CD4-positive, alpha-beta memory T cell (primary cell): Measurements from ENCODE around the gene TNIK. TPM values are rescaled to one million over a fixed set of nuclear protein-coding genes. Genes with fewer than 3 reads are reported as not detected.
A peak's percentile ranks its signal among the peaks of the same experiment; 100 is the strongest.

Experiments used
- CTCF ChIA-PET: fragments of 350-600 bp; sonication (Branson Sonifier 250); formaldehyde crosslinking; loops from one replicate; lab custom pipeline; 2021; ENCODE audit warnings: inconsistent platforms; ENCODE audit not compliant: partially characterized antibody; lab: Charles Lee
- POLR2A ChIA-PET: fragments of 350-600 bp; sonication (Branson Sonifier 250); formaldehyde crosslinking; loops from one replicate; lab custom pipeline; 2021; ENCODE audit not compliant: partially characterized antibody; lab: Charles Lee
- DNase-seq, 5 donors: peaks; one replicate each; pipeline versions ENCODE4 v3.0.0 to v3.0.0-alpha.2; 2020 to 2022; ENCODE audit warnings: mixed read lengths in 1 of 5
- H3K27ac ChIP-seq: one replicate; pipeline ENCODE4 v1.7.0; 2013; ENCODE audit warnings: low read depth, low read length
- H3K27me3 ChIP-seq: 2 replicates; pipeline ENCODE4 v1.7.0; 2013; ENCODE audit warnings: mild to moderate bottlenecking, low read length, moderate library complexity; ENCODE audit not compliant: insufficient read depth
- H3K36me3 ChIP-seq: 2 replicates; pipeline ENCODE4 v1.7.0; 2013; ENCODE audit warnings: mild to moderate bottlenecking, low read length, moderate library complexity; ENCODE audit not compliant: insufficient read depth
- H3K4me1 ChIP-seq: 2 replicates; pipeline ENCODE4 v1.7.0; 2013; ENCODE audit warnings: mild to moderate bottlenecking, low read length, moderate library complexity; ENCODE audit not compliant: insufficient read depth
- H3K4me3 ChIP-seq, 2 donors: one replicate each; pipeline ENCODE4 v1.7.0; 2013; ENCODE audit warnings: low read length in 2 of 2, mild to moderate bottlenecking in 1 of 2
- H3K9me3 ChIP-seq, 2 donors: one replicate each; pipeline ENCODE4 v1.7.0; 2013; ENCODE audit warnings: low read length in 2 of 2, control low read depth in 1 of 2; ENCODE audit not compliant: control insufficient read depth in 1 of 2
- H3K27ac Mint-ChIP-seq, 7 donors: one replicate each; pipeline ENCODE4 v1.8.0; 2020 to 2021; ENCODE audit warnings: mixed read lengths in 7 of 7, mild to moderate bottlenecking in 6 of 7, inconsistent platforms in 3 of 7, moderate library complexity in 3 of 7
- H3K27me3 Mint-ChIP-seq, 2 donors: one replicate each; pipeline ENCODE4 v1.8.0; 2020 to 2021; ENCODE audit warnings: mixed read lengths in 2 of 2
- H3K36me3 Mint-ChIP-seq, 2 donors: one replicate each; pipeline ENCODE4 v1.8.0; 2020 to 2021; ENCODE audit warnings: mixed read lengths in 2 of 2, inconsistent platforms in 1 of 2, mild to moderate bottlenecking in 1 of 2
- H3K4me1 Mint-ChIP-seq, 4 donors: one replicate each; pipeline ENCODE4 v1.8.0; 2020 to 2021; ENCODE audit warnings: mixed read lengths in 4 of 4, mild to moderate bottlenecking in 1 of 4
- H3K4me3 Mint-ChIP-seq, 8 donors: one replicate each; pipeline ENCODE4 v1.8.0; 2020 to 2021; ENCODE audit warnings: mixed read lengths in 8 of 8, mild to moderate bottlenecking in 7 of 8, moderate library complexity in 6 of 8, inconsistent platforms in 3 of 8
- H3K9me3 Mint-ChIP-seq, 8 donors: one replicate each; pipeline ENCODE4 v1.8.0; 2020 to 2021; ENCODE audit warnings: mixed read lengths in 8 of 8, mild to moderate bottlenecking in 5 of 8, inconsistent platforms in 3 of 8, moderate library complexity in 1 of 8
- intact Hi-C: fragments of 100-400 bp; cut with micrococcal nuclease; formaldehyde crosslinking; loops from one replicate; pipeline ENCODE4 v1.15.1; 2023
- polyA plus RNA-seq, 2 donors: library from polyadenylated mRNA; unstranded; fragments of 300-500 nt; fragmentation: Illumina TruSeq; gene quantifications; one replicate each; pipeline ENCODE4 v1.2.3, GENCODE V29; 2021
- total RNA-seq, 2 experiments: library from RNA; stranded (reverse); gene quantifications; one replicate each; pipeline ENCODE4 v1.2.3, GENCODE V29; 2021

The TNIK gene
- total and polyA plus RNA-seq, 4 experiments from 2014 or later: 14.6 to 93.5 (median 58.1) TPM

DNA sequence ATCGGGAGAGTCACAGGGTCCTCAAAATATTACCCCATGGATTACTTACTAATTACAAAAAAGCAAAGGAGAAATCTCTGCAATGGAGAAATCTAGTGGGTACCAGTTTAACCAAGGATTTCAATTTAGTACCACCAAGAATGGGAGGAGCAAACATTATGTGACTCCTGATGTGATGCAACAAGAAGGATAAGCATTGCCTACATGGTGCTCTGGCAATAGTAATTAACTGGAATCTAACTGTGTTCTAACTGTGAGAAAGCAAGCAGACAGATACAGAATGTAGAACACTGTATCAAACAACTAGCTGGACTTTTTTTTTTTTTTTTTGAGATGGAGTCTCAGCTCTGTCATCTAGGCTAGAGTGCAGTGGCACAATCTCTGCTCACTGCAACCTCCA lies 159.2 kb downstream of the TNIK start:
- no peaks in the 10 kb centered on the region for H3K36me3 ChIP-seq
- no peak for DNase-seq
- H3K27me3 ChIP-seq: no peaks in the 10 kb centered on the region
- intact Hi-C loops: no loop called here
- Mint-ChIP-seq H3K9me3 (peaks cover 0 to 3% (median 2%) of the 10 kb centered on the region in 8 donors), H3K4me1 (peaks cover 39 to 86% (median 60%) of the 10 kb centered on the region in 4 donors), H3K27me3 (no peaks in the 10 kb centered on the region), H3K36me3 (peaks cover 22 to 41% of the 10 kb centered on the region in 2 donors), H3K27ac (peak overlapping the region in 2 of 7 donors; percentile 28 to 70), H3K4me3 (no peak overlapping the region)
- H3K9me3 ChIP-seq: no peaks in the 10 kb centered on the region
- ChIA-PET CTCF (interaction anchor here (0.7 kb wide), 1 partner anchor 46 kb away, joined by 4 read pairs; no protein-coding TSS in a partner anchor), POLR2A (no interaction called here)
- H3K4me3 ChIP-seq: no peak overlapping the region
- H3K27ac ChIP-seq: no peak overlapping the region
- peaks cover 27% of the 10 kb centered on the region for H3K4me1 ChIP-seq

DNA sequence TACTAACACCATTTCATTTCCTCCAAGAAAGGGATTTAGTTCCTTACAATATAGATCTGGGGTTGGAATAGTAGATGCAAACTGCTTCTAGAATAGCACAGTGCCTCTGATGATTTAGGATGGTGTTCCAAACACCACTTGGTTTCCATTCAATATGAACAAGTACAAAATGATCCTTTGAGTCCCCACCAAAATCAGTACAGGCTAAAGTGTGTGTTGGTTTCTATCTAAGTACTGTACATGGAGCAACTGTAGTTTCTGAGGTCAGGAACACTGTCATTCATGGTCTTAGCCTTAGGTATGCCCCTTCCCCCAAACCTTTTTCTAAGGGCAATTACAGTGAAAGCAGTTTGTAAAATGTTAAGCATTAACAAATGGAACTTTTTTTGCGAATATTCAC lies 162.3 kb downstream of the TNIK start:
- Histone ChIP-seq H3K9me3 (no peaks in the 10 kb centered on the region), H3K4me1 (peaks cover 48% of the 10 kb centered on the region), H3K4me3 (no peak overlapping the region), H3K36me3 (no peaks in the 10 kb centered on the region), H3K27ac (no peak overlapping the region), H3K27me3 (no peaks in the 10 kb centered on the region)
- Mint-ChIP-seq H3K27me3 (no peaks in the 10 kb centered on the region), H3K4me3 (no peak overlapping the region), H3K27ac (no peak overlapping the region), H3K4me1 (peaks cover 46 to 83% (median 64%) of the 10 kb centered on the region in 4 donors), H3K36me3 (peaks cover 21 to 31% of the 10 kb centered on the region in 2 donors), H3K9me3 (peaks cover 0 to 3% (median 0%) of the 10 kb centered on the region in 8 donors)
- CTCF ChIA-PET: no interaction called here
- intact Hi-C loops: no loop called here
- DNase-seq: no peak
- POLR2A ChIA-PET: no interaction called here

DNA sequence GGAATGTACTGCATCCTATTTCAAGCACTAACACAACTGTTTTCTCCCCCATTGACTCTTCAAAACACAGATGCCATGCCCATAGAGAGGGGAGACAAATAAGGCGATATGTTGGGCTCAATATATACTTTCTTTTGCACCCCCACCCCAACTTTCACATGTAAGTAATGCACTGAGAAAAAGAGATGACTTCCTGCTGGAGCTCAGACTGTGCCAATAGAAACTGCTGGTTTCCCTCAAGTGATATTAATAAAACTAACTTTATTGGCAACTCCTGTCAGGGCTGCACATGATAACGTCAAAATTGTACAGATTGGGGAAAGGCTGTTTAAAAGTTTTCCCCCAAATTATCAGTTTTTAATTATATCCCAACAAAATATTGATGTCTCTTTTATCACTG lies 163.0 kb downstream of the TNIK start:
- ChIA-PET POLR2A (no interaction called here), CTCF (interaction anchor here (1.0 kb wide), 1 partner anchor 13 kb away, joined by 3 read pairs; no protein-coding TSS in a partner anchor)
- Histone ChIP-seq H3K36me3 (no peaks in the 10 kb centered on the region), H3K4me1 (peaks cover 52% of the 10 kb centered on the region), H3K4me3 (no peak overlapping the region), H3K27me3 (no peaks in the 10 kb centered on the region), H3K9me3 (no peaks in the 10 kb centered on the region), H3K27ac (no peak overlapping the region)
- Mint-ChIP-seq H3K27ac (peak overlapping the region in 2 of 7 donors; percentile 2 to 28), H3K36me3 (peaks cover 21 to 26% of the 10 kb centered on the region in 2 donors), H3K4me3 (no peak overlapping the region), H3K9me3 (peaks cover 0 to 3% (median 0%) of the 10 kb centered on the region in 8 donors), H3K27me3 (no peaks in the 10 kb centered on the region), H3K4me1 (peaks cover 47 to 83% (median 66%) of the 10 kb centered on the region in 4 donors)
- intact Hi-C loops: no loop called here
- no peak for DNase-seq

DNA sequence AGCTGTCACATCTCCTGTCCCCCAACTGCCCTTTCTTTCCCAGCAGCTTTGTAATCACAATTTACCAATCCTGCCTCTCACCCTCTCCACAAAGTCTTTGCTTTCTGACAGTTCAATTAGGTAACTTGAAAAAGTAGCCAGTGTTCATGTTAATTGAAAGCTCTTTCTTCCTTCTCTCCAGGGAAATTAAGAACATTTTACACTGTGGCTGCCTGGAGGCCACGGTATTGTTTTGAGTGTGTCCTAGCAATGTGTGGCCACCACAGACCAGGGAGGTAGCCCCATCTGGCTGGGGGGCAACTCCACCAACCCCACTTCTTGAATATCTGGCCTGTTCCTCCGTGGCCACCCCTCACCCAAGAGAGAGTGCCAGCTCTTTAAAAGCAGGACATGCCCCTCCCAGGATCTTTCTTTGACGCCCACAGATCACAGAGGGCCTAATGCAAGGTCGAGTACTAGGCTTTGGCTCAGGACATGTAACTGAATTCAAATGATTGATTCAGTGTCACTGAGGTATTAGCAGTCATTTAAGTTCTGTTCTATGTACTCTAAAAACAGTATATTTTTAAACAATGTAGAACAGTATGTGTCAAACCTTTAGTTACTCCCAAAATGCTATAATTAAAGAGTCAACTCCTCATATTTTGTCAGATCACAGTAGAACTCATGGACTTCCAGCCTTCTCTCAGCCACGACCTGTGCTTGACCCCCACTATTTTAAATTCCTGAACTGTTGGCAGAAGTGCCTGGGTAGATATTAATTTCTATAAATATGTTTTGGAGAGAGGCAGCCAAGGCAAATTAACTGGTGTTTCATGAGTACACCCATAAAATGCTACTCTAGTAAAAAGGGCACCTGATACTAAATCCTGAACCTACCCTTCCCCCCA lies 164.5 kb downstream of the TNIK start:
- H3K9me3 ChIP-seq: no peaks in the 10 kb centered on the region
- Mint-ChIP-seq H3K36me3 (peaks cover 12 to 20% of the 10 kb centered on the region in 2 donors), H3K27me3 (no peaks in the 10 kb centered on the region), H3K27ac (peak overlapping the region in 6 of 7 donors; percentile 20 to 85 (median 68)), H3K4me3 (peak overlapping the region in 1 of 8 donors; percentile 4), H3K9me3 (peaks cover 0 to 3% (median 0%) of the 10 kb centered on the region in 8 donors), H3K4me1 (peaks cover 45 to 83% (median 65%) of the 10 kb centered on the region in 4 donors)
- no peak for DNase-seq
- H3K27me3 ChIP-seq: no peaks in the 10 kb centered on the region
- peaks cover 50% of the 10 kb centered on the region for H3K4me1 ChIP-seq
- no peak overlapping the region for H3K27ac ChIP-seq
- intact Hi-C loops: no loop called here
- ChIA-PET POLR2A (interaction anchor here (1.8 kb wide), 1 partner anchor 40 kb away, joined by 3 read pairs; no protein-coding TSS in a partner anchor), CTCF (no interaction called here)
- no peak overlapping the region for H3K4me3 ChIP-seq
- H3K36me3 ChIP-seq: no peaks in the 10 kb centered on the region

DNA sequence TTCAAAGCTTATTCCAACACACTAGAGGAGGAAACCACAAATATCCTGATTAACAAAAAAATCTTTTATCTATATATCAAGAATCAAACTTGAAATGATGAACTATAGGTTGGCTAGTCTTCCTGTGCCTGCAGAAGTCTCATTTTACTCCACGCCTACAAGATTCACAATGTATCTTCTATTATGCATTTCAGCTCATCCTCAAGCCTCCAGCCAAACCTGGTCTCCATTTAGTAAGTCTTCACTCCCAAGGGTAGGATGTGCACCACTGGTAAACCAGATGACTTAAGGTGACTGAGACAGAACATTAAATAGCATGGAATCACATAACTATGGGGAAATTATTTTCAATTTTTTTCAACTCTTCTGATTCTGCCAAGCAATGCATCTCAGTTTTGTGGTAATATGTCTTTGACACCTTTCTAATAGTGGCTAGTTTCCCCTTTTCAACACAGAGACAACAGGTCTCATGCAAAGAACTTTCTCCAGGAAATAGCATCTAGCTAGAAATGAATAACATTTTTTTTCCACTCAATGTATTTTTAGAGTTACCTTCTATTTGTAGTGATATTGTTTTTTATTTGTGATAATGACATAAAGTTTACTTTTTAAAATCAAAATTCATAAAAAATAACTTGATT lies 166.9 kb downstream of the TNIK start:
- Histone ChIP-seq H3K27me3 (no peaks in the 10 kb centered on the region), H3K4me1 (peaks cover 48% of the 10 kb centered on the region), H3K36me3 (no peaks in the 10 kb centered on the region), H3K27ac (no peak overlapping the region), H3K4me3 (no peak overlapping the region), H3K9me3 (no peaks in the 10 kb centered on the region)
- DNase-seq: no peak
- peaks cover 0 to under 1% (median 0%) of the 10 kb centered on the region in 8 donors for H3K9me3 Mint-ChIP-seq
- intact Hi-C loops: loop anchor here (2.0 to 5.0 kb wide), 2 partner anchors 14 to 39 kb away; no protein-coding TSS in a partner anchor
- H3K4me3 Mint-ChIP-seq: peak overlapping the region in 7 of 8 donors; percentile 18 to 78 (median 64)
- CTCF ChIA-PET: interaction anchor here (0.7 to 1.4 kb wide), 3 partner anchors 8 to 43 kb away, joined by 3 read pairs; no protein-coding TSS in a partner anchor
- POLR2A ChIA-PET: interaction anchor here (0.7 to 1.0 kb wide), 2 partner anchors 34 to 1230 kb away, joined by 3 read pairs; no protein-coding TSS in a partner anchor
- H3K27ac Mint-ChIP-seq: peak overlapping the region in 6 of 7 donors; percentile 36 to 82 (median 70)
- H3K36me3 Mint-ChIP-seq: peaks cover 1 to 3% of the 10 kb centered on the region in 2 donors
- no peaks in the 10 kb centered on the region for H3K27me3 Mint-ChIP-seq
- peaks cover 47 to 72% (median 59%) of the 10 kb centered on the region in 4 donors for H3K4me1 Mint-ChIP-seq

DNA sequence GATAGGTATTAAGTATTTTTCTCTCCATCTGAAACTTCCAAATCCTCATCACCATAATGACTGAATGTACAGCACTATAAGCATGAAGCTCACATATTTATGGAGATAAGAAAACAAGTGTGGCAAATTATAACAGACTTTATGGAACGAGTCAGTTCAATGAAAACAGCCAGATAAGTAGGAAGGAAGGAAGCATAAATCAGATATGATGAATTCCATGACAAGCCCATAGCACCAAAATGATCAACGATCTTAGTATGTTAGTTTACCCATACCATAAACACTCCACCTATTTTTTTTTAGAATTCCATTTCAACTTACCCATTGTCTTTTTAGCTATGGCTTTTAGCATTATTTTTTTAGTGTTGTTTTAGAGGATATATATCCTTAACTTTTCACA lies 169.5 kb downstream of the TNIK start:
- intact Hi-C loops: loop anchor here (5.0 kb wide), 1 partner anchor 42 kb away; no protein-coding TSS in a partner anchor
- Mint-ChIP-seq H3K27me3 (no peaks in the 10 kb centered on the region), H3K9me3 (no peaks in the 10 kb centered on the region), H3K4me3 (peak overlapping the region in 1 of 8 donors; percentile 1), H3K36me3 (peaks cover 1 to 3% of the 10 kb centered on the region in 2 donors), H3K27ac (peak overlapping the region in 3 of 7 donors; percentile 0 to 58 (median 0)), H3K4me1 (peaks cover 50 to 72% (median 63%) of the 10 kb centered on the region in 4 donors)
- H3K4me1 ChIP-seq: peaks cover 58% of the 10 kb centered on the region
- no peak overlapping the region for H3K27ac ChIP-seq
- H3K9me3 ChIP-seq: no peaks in the 10 kb centered on the region
- DNase-seq: no peak
- no peaks in the 10 kb centered on the region for H3K36me3 ChIP-seq
- H3K4me3 ChIP-seq: no peak overlapping the region
- no peaks in the 10 kb centered on the region for H3K27me3 ChIP-seq
- ChIA-PET POLR2A (no interaction called here), CTCF (interaction anchor here (1.2 kb wide), 1 partner anchor 276 kb away, joined by 3 read pairs; no protein-coding TSS in a partner anchor)
